Measurements from ENCODE around the gene WSCD1. TPM values are rescaled to one million over a fixed set of nuclear protein-coding genes. Genes with fewer than 3 reads are reported as not detected.

Gene WSCD1
- total and polyA plus RNA-seq, 2 of the 4 experiments (the other 2 are of a cell fraction) = 0.07 TPM; not detected in 1

DNA sequence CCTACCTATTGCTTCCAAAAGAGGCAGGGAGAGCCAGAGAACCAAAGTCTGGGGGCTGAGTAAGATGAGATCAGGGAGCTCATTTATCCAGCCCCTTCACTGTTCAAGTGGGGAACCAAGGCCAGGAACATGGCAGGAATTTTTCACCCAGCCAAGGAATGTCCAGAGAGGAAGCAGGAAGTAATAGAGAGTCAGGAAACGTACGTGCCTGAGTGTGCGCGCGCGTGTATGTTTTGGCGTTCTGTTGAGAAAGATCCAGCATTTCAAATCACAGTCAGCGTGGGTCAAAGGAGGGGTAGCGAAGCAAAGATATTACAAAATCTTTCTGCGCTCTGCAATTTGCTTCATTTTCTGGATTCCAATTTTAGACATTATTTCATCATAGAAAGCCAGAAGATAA lies 41.9 kb upstream of the WSCD1 start:
- H3K18ac ChIP-seq (ENCODE audit: low read depth, low read length) = no peak overlapping the region
- dilution Hi-C loops (cut with HindIII; ENCODE audit: low sequenced_read_pairs, unreplicated experiment) = no loop called here
- H3K23ac ChIP-seq (ENCODE audit: low read depth, low read length) = no peak overlapping the region
- no peak overlapping the region for H2BK5ac ChIP-seq (ENCODE audit: low read depth, low read length, poor library complexity, severe bottlenecking)
- peaks cover 6% of the 10 kb centered on the region; the same call in 1 of the 2 replicates for H3K9me3 ChIP-seq (ENCODE audit: control insufficient read depth, insufficient read depth, low read length)
- no peaks in the 10 kb centered on the region for H3K27me3 ChIP-seq (ENCODE audit: control insufficient read depth, insufficient read depth, low read length)
- no peak overlapping the region for H3K9ac ChIP-seq (ENCODE audit: low read depth, low read length)
- TF ChIP-seq CHD1 (IDR thresholded peaks at IDR 0.05; ENCODE audit: low read depth, low read length) (no peak), CEBPB (IDR thresholded peaks at IDR 0.05; ENCODE audit: low read depth, low read length) (no peak), FOS (IDR thresholded peaks at IDR 0.05; ENCODE audit: low read depth, low read length) (no peak), MAZ (IDR thresholded peaks at IDR 0.05; ENCODE audit: borderline replicate concordance, low read depth, low read length) (no peak), RAD21 (IDR thresholded peaks at IDR 0.05; ENCODE audit: low read length) (no peak), SMC3 (IDR thresholded peaks at IDR 0.05; ENCODE audit: low read depth, low read length) (no peak), NFE2L2 (IDR thresholded peaks at IDR 0.05; ENCODE audit: low read depth, low read length) (no peak), MAFK (IDR thresholded peaks at IDR 0.05; ENCODE audit: low read depth, low read length) (no peak), POLR2A (IDR thresholded peaks at IDR 0.05; ENCODE audit: low read depth, low read length) (no peak), MXI1 (IDR thresholded peaks at IDR 0.05; ENCODE audit: borderline replicate concordance, low read depth, low read length) (no peak), RFX5 (IDR thresholded peaks at IDR 0.05; ENCODE audit: low read depth, low read length) (no peak), RCOR1 (IDR thresholded peaks at IDR 0.05; ENCODE audit: insufficient replicate concordance, low read length) (no peak), BHLHE40 (IDR thresholded peaks at IDR 0.05; ENCODE audit: low read depth, low read length) (no peak)
- TF ChIP-seq, protein P1, sequence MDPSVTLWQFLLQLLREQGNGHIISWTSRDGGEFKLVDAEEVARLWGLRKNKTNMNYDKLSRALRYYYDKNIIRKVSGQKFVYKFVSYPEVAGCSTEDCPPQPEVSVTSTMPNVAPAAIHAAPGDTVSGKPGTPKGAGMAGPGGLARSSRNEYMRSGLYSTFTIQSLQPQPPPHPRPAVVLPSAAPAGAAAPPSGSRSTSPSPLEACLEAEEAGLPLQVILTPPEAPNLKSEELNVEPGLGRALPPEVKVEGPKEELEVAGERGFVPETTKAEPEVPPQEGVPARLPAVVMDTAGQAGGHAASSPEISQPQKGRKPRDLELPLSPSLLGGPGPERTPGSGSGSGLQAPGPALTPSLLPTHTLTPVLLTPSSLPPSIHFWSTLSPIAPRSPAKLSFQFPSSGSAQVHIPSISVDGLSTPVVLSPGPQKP (IDR thresholded peaks at IDR 0.05; ENCODE audit: borderline replicate concordance, low read depth, low read length) = no peak
- TF ChIP-seq, protein P2, sequence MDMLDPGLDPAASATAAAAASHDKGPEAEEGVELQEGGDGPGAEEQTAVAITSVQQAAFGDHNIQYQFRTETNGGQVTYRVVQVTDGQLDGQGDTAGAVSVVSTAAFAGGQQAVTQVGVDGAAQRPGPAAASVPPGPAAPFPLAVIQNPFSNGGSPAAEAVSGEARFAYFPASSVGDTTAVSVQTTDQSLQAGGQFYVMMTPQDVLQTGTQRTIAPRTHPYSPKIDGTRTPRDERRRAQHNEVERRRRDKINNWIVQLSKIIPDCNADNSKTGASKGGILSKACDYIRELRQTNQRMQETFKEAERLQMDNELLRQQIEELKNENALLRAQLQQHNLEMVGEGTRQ (IDR thresholded peaks at IDR 0.05; ENCODE audit: low read depth, low read length) = no peak
- TF ChIP-seq, protein P3, sequence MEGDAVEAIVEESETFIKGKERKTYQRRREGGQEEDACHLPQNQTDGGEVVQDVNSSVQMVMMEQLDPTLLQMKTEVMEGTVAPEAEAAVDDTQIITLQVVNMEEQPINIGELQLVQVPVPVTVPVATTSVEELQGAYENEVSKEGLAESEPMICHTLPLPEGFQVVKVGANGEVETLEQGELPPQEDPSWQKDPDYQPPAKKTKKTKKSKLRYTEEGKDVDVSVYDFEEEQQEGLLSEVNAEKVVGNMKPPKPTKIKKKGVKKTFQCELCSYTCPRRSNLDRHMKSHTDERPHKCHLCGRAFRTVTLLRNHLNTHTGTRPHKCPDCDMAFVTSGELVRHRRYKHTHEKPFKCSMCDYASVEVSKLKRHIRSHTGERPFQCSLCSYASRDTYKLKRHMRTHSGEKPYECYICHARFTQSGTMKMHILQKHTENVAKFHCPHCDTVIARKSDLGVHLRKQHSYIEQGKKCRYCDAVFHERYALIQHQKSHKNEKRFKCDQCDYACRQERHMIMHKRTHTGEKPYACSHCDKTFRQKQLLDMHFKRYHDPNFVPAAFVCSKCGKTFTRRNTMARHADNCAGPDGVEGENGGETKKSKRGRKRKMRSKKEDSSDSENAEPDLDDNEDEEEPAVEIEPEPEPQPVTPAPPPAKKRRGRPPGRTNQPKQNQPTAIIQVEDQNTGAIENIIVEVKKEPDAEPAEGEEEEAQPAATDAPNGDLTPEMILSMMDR (conservative IDR thresholded peaks at IDR 0.05; ENCODE audit: low read depth, low read length) = no peak
- no peak overlapping the region for H3K14ac ChIP-seq (replicated peaks; ENCODE audit: low read depth, low read length)
- no peaks in the 10 kb centered on the region for H3K79me1 ChIP-seq (ENCODE audit: low read depth in 1 of 2, low read length in 2 of 2)
- no peak overlapping the region for H2BK15ac ChIP-seq (ENCODE audit: low read depth, low read length)
- H4K8ac ChIP-seq (ENCODE audit: low read depth in 2 of 2, low read length in 2 of 2) = no peak overlapping the region
- ChIA-PET POLR2A (ENCODE audit: unreplicated experiment) (no interaction called here), CTCF (no interaction called here)
- intact Hi-C loops (cut with micrococcal nuclease) = no loop called here
- no peak overlapping the region for H2AK9ac ChIP-seq (replicated peaks; ENCODE audit: low read depth, low read length, poor library complexity)
- H3K4ac ChIP-seq (ENCODE audit: low read depth, low read length) = no peak overlapping the region
- no peak overlapping the region for H3K4me2 ChIP-seq (ENCODE audit: low read depth, low read length)
- no peaks in the 10 kb centered on the region for H3K36me3 ChIP-seq (ENCODE audit: control insufficient read depth, insufficient read depth, low read length)
- H3K9me1 ChIP-seq (ENCODE audit: insufficient read depth, low read length) = no peaks in the 10 kb centered on the region
- no peak overlapping the region for H2BK20ac ChIP-seq (ENCODE audit: low read depth, low read length)
- no peak overlapping the region for H3K4me3 ChIP-seq (ENCODE audit: insufficient read depth, low read depth, low read length)
- H3K27ac ChIP-seq (ENCODE audit: insufficient read depth, low read length) = no peak overlapping the region
- no peak overlapping the region for H4K91ac ChIP-seq (ENCODE audit: insufficient read depth, low read depth, low read length)
- H4K20me1 ChIP-seq (ENCODE audit: insufficient read depth, low read length) = no peaks in the 10 kb centered on the region
- WGBS, 2 experiments (ENCODE audit: extremely low coverage in 2 of 2, insufficient read length in 1 of 2) = 66% methylated on average over 8 of the region's 10 CpGs; no CpG with 5 or more reads in 1 of the 2 experiments
- BruUV-seq (replicated peaks) = no TSS peak
- no peak overlapping the region for H2BK120ac ChIP-seq (ENCODE audit: low read depth, low read length)
- H3K56ac ChIP-seq (ENCODE audit: extremely low read depth, insufficient read depth, low read length) = no peak overlapping the region
- DNase-seq (no peak), ATAC-seq (ENCODE audit: low read depth) (no peak)
- in situ Hi-C loops (cut with MboI; ENCODE audit: low sequenced_read_pairs) = no loop called here
- no peak overlapping the region for H2AK5ac ChIP-seq (ENCODE audit: low read depth, low read length)
- H4K5ac ChIP-seq (ENCODE audit: low read depth, low read length) = no peak overlapping the region
- H3K4me1 ChIP-seq (ENCODE audit: control insufficient read depth, insufficient read depth, low read length) = no peaks in the 10 kb centered on the region
- H2AFZ ChIP-seq (replicated peaks; ENCODE audit: low read length, poor library complexity) = no peak overlapping the region

All from IMR-90 (cell line).